Measurements from ENCODE around the gene SNAP47. TPM values are rescaled to one million over a fixed set of nuclear protein-coding genes. Genes with fewer than 3 reads are reported as not detected.

The SNAP47 gene
- total and polyA plus RNA-seq, 9 of the 15 experiments (the other 6 are each of a cell fraction or from before 2014, with no cell fraction given): 2.5 to 41.3 (median 32.6) TPM

- Histone ChIP-seq H3K27me3 (ENCODE audit: control insufficient read depth in 2 of 2, insufficient read depth in 2 of 2, low read length in 2 of 2) (no peaks in the 10 kb centered on the region), H3K36me3 (ENCODE audit: control insufficient read depth, insufficient read depth, low read length) (peaks cover 37% of the 10 kb centered on the region), H3K27ac (ENCODE audit: extremely low read depth, low read depth, low read length) (no peak overlapping the region), H3K9me3 (replicated peaks; ENCODE audit: control insufficient read depth, insufficient read depth, low read depth, low read length) (no peaks in the 10 kb centered on the region), H3K9ac (ENCODE audit: insufficient read depth in 1 of 2, low read depth in 2 of 2, low read length in 2 of 2) (no peak overlapping the region), H3K79me2 (ENCODE audit: control insufficient read depth, insufficient read depth, low read length) (peaks cover 74% of the 10 kb centered on the region), H4K20me1 (replicated peaks; ENCODE audit: control insufficient read depth, insufficient read depth, low read length) (peaks cover 13% of the 10 kb centered on the region), H2AFZ (ENCODE audit: low read depth, low read length) (no peak overlapping the region), H3K4me3 (no peak overlapping the region), H3K4me2 (ENCODE audit: insufficient read depth, low read length) (no peak overlapping the region), H3K4me1 (replicated peaks in 1 of 2; ENCODE audit: control insufficient read depth in 2 of 2, insufficient read depth in 2 of 2, low read length in 2 of 2) (peaks cover 26 to 49% of the 10 kb centered on the region in 2 experiments), H3K9me1 (ENCODE audit: control insufficient read depth, insufficient read depth, low read length) (peaks cover 22% of the 10 kb centered on the region)
- ChIA-PET POLR2A (no interaction called here), CTCF (ENCODE audit: low intra/inter-chr PET ratio) (no interaction called here)
- BruUV-seq (replicated peaks): no TSS peak
- FAIRE-seq: no peak
- DNase-seq (ENCODE audit: extremely low read depth in 1 of 4, low spot score in 3 of 4): no peak
- WGBS (ENCODE audit: insufficient coverage, low coverage, missing lambda C conversion rate): 81% methylated on average over 6 of the region's 6 CpGs
- ATAC-seq: no peak
- intact Hi-C loops (cut with micrococcal nuclease): no loop called here
- in situ Hi-C loops (cut with MboI): no loop called here
- TF ChIP-seq COPS2 (conservative IDR thresholded peaks at IDR 0.05): no peak
- no peak for TF ChIP-seq ZNF551 (CRISPR knock-in tag; IDR thresholded peaks at IDR 0.05)
- no peak for TF ChIP-seq HLTF (IDR thresholded peaks at IDR 0.05)
- TF ChIP-seq CREM (IDR thresholded peaks at IDR 0.05; ENCODE audit: low read depth): no peak
- no peak for TF ChIP-seq ZNF239 (CRISPR knock-in tag; IDR thresholded peaks at IDR 0.05)
- no peak for TF ChIP-seq SAFB (IDR thresholded peaks at IDR 0.05; ENCODE audit: borderline replicate concordance, low read depth, low read length)
- TF ChIP-seq SFPQ (IDR thresholded peaks at IDR 0.05; ENCODE audit: low read depth, low read length): no peak
- no peak for TF ChIP-seq CREB1 (IDR thresholded peaks at IDR 0.05)
- TF ChIP-seq CREB1 (CRISPR knock-in tag; IDR thresholded peaks at IDR 0.05): no peak
- TF ChIP-seq MLX (CRISPR knock-in tag; conservative IDR thresholded peaks at IDR 0.05): no peak
- TF ChIP-seq KAT8 (IDR thresholded peaks at IDR 0.05; ENCODE audit: low read depth): no peak
- no peak for TF ChIP-seq KDM2B (CRISPR knock-in tag; IDR thresholded peaks at IDR 0.05)
- TF ChIP-seq CTCFL (IDR thresholded peaks at IDR 0.05; ENCODE audit: borderline replicate concordance, insufficient read depth, low read depth, low read length, poor library complexity, severe bottlenecking): no peak
- TF ChIP-seq ZNF280A (IDR thresholded peaks at IDR 0.05; ENCODE audit: low read depth, partially characterized antibody): no peak
- no peak for TF ChIP-seq FOXK1 (CRISPR knock-in tag; IDR thresholded peaks at IDR 0.05; ENCODE audit: borderline replicate concordance)
- TF ChIP-seq ZBTB7A (IDR thresholded peaks at IDR 0.05; ENCODE audit: borderline replicate concordance, control insufficient read depth, low read depth, low read length): no peak
- no peak for TF ChIP-seq HSF4 (CRISPR knock-in tag; IDR thresholded peaks at IDR 0.05; ENCODE audit: borderline replicate concordance)
Observed at GRCh38 chr1:227746676-227747075, 11.4 kb downstream of the SNAP47 start.
